HUES48 (cell line): Measurements from ENCODE around the gene VGLL4.

Source experiments
- H3K27ac ChIP-seq: one replicate; pipeline ENCODE4 v1.7.0; 2013; ENCODE audit warnings: low read depth, low read length, inconsistent platforms
- H3K27me3 ChIP-seq: 2 replicates; pipeline ENCODE4 v1.6.1; 2013; ENCODE audit warnings: mild to moderate bottlenecking, low read length; ENCODE audit not compliant: control insufficient read depth, insufficient read depth
- H3K36me3 ChIP-seq: 2 replicates; pipeline ENCODE4 v1.6.1; 2013; ENCODE audit warnings: low read length; ENCODE audit not compliant: control insufficient read depth, insufficient read depth
- H3K4me1 ChIP-seq: 2 replicates; pipeline ENCODE4 v1.6.1; 2013; ENCODE audit warnings: mild to moderate bottlenecking, low read length; ENCODE audit not compliant: control insufficient read depth, insufficient read depth
- H3K4me3 ChIP-seq: 2 replicates; pipeline ENCODE4 v1.5.1; 2013; ENCODE audit warnings: mild to moderate bottlenecking, low read depth, low read length
- H3K9ac ChIP-seq: 2 replicates; pipeline ENCODE4 v1.6.1; 2013; ENCODE audit warnings: mild to moderate bottlenecking, low read depth, low read length, moderate library complexity
- H3K9me3 ChIP-seq: 2 replicates; pipeline ENCODE4 v1.6.1; 2013; ENCODE audit warnings: low read length; ENCODE audit not compliant: control insufficient read depth, insufficient read depth

The VGLL4 gene

GRCh38 chr3:11668243-11669235, 24.8 kb upstream of the VGLL4 start:
- Histone ChIP-seq H3K4me3 (no peak overlapping the region), H3K27ac (no peak overlapping the region), H3K36me3 (no peaks in the 10 kb centered on the region), H3K4me1 (peaks cover 13% of the 10 kb centered on the region), H3K9me3 (no peaks in the 10 kb centered on the region), H3K27me3 (no peaks in the 10 kb centered on the region), H3K9ac (no peak overlapping the region)

- no peak overlapping the region for H3K9ac ChIP-seq
- no peaks in the 10 kb centered on the region for H3K9me3 ChIP-seq
- H3K27me3 ChIP-seq: no peaks in the 10 kb centered on the region
- peaks cover 13% of the 10 kb centered on the region for H3K4me1 ChIP-seq
- H3K27ac ChIP-seq: no peak overlapping the region
- no peak overlapping the region for H3K4me3 ChIP-seq
- no peaks in the 10 kb centered on the region for H3K36me3 ChIP-seq
Observed at GRCh38 chr3:11665331-11665730, 21.6 kb upstream of the VGLL4 start.

- H3K9me3 ChIP-seq: no peaks in the 10 kb centered on the region
- no peak overlapping the region for H3K27ac ChIP-seq
Observed at GRCh38 chr3:11662392-11662990, 18.8 kb upstream of the VGLL4 start.

DNA sequence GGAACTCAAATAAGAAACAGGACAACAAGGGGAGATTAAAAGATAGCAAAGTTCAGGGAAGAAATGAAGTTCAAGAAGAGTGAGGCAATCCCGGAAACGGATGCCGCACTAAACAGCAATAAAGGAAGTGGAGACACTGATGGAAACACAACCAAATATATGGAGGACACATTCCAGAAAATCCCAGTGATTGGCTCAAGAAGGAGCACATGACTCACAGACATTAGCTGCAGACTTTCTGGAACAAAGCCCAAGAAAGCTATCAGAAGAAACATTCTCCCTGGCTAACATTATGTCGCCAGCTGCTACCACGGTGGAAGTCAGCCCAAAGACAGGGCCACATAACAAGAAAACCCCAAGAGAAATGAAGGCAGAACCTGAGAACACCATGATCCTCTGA, 18.1 kb upstream of the VGLL4 start:
- Histone ChIP-seq H3K9me3 (no peaks in the 10 kb centered on the region), H3K27me3 (no peaks in the 10 kb centered on the region), H3K4me1 (peaks cover 4% of the 10 kb centered on the region; the same call in 1 of the 2 replicates), H3K36me3 (no peaks in the 10 kb centered on the region), H3K4me3 (no peak overlapping the region), H3K9ac (no peak overlapping the region), H3K27ac (no peak overlapping the region)

More at GRCh38 chr3:11662392-11662990, 18.8 kb upstream of the VGLL4 start:
- Histone ChIP-seq H3K27me3 (no peaks in the 10 kb centered on the region), H3K9ac (no peak overlapping the region), H3K36me3 (no peaks in the 10 kb centered on the region), H3K4me3 (no peak overlapping the region), H3K4me1 (peaks cover 4% of the 10 kb centered on the region; the same call in 1 of the 2 replicates)

DNA sequence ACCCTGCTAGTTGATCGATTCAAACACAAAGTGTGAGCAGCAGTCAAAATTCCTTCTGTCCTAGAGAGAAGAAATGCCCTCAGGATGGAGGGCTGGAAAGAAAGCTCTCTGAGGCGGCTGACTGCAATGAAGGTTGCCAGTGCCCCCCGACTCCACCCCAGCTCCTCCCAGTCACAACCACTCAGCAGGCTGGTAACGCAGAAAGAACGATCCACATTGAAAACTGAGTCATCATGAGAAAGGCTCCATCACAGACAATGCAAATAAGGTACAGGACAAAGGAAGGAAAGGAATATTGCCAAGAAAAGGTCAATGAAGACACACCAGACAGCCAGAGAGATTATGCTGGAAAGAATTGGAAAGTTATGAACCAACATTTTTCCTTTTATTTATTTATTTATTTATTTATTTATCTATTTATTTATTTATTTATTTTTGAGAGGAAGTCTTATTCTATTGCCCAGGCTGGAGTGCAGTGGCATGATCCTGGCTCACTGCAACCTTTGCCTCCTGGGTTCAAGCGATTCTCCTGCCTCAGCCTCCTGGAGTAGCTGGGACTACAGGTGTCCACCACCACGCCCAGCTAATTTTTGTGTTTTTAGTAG, 17.4 kb upstream of the VGLL4 start:
- Histone ChIP-seq H3K27me3 (no peaks in the 10 kb centered on the region), H3K27ac (no peak overlapping the region), H3K36me3 (no peaks in the 10 kb centered on the region), H3K9ac (no peak overlapping the region), H3K4me1 (peaks cover 4% of the 10 kb centered on the region; the same call in 1 of the 2 replicates), H3K4me3 (no peak overlapping the region), H3K9me3 (no peaks in the 10 kb centered on the region)

DNA sequence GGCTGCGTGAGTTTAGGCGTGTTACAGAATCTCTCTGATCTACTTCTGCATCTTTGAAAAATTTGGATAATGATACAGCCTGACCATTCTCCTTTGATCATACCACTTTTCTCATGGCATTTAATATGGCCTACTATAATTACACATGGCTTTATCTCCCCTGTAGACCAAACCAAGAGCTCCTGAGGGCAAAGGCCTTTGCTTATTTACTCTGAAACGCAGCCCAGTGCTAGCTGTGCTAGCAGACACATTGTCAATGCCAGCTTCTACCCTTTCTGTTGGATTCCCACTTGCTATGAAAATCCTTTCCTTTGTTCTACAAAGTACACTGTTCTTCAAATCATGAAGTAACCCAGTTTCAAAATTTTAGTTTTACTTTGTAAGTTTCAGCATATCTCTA, 16.5 kb upstream of the VGLL4 start:
- H3K36me3 ChIP-seq: no peaks in the 10 kb centered on the region
- peaks cover 10% of the 10 kb centered on the region; the same call in 1 of the 2 replicates for H3K4me1 ChIP-seq

GRCh38 chr3:11658180-11658579, 14.5 kb upstream of the VGLL4 start:
- peaks cover 20% of the 10 kb centered on the region for H3K4me1 ChIP-seq
- H3K27me3 ChIP-seq: no peaks in the 10 kb centered on the region
- H3K36me3 ChIP-seq: no peaks in the 10 kb centered on the region
- H3K4me3 ChIP-seq: no peak overlapping the region
- H3K9ac ChIP-seq: no peak overlapping the region
- no peaks in the 10 kb centered on the region for H3K9me3 ChIP-seq
- H3K27ac ChIP-seq: no peak overlapping the region

More for the DNA sequence above, 16.5 kb upstream of the VGLL4 start:
- no peaks in the 10 kb centered on the region for H3K9me3 ChIP-seq
- H3K27ac ChIP-seq: no peak overlapping the region
- no peak overlapping the region for H3K9ac ChIP-seq
- no peaks in the 10 kb centered on the region for H3K27me3 ChIP-seq
- H3K4me3 ChIP-seq: no peak overlapping the region

DNA sequence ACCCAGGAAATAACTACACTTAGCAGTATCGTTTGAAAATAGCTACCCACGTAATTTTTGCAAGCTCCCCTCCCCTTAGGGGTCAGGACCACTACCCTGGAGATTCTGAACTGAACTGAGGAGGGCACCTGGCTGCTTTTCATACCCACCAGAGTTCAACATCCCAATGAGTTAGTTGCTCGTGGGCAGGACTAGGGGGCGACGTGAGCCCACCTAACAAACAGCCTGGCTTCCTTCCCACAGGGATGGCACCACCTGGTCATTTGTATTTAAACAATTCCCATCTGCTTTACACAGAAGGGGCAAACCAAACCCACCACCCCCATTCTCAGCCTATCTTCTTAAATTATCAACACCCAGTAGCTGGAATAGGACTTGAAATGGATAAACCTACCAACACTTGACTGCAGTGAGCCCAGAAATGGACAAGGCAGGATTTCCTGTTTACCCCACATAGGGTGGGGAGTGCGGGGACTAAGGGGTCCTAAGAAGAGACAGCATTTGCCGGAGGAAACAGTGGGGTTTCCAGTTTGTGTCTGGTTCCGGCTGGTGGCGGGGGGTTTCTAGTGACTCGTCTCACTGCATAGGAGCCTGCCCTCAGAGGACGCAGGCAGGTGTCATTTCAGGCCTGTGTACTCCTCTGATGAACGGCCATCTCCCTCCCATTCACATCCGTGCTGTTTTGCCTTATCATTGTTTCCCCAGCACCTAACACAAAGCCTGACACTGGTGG, 11.6 kb upstream of the VGLL4 start:
- Histone ChIP-seq H3K4me3 (no peak overlapping the region), H3K9ac (no peak overlapping the region), H3K4me1 (peaks cover 24% of the 10 kb centered on the region), H3K36me3 (no peaks in the 10 kb centered on the region), H3K27me3 (no peaks in the 10 kb centered on the region), H3K27ac (no peak overlapping the region), H3K9me3 (no peaks in the 10 kb centered on the region)

DNA sequence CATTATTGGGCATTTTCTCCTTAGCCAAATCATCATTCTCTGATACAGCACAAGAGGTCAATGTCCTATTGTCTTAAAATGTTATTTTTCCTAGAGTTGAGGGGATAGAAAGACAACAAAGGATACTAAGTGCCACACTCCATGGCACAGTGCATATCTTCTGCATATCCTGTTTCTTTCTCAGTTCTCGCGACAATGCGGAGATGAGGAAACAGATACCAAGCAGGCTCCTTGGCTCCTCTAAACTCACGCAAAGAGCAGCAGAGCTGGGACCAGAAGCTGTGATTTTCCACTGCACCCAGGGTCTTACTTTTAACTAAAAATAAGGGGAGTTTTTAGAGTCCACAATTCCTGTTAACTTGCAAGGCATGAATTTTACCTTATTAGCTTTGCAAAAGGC, 10.5 kb upstream of the VGLL4 start:
- H3K9me3 ChIP-seq: no peaks in the 10 kb centered on the region
- H3K36me3 ChIP-seq: no peaks in the 10 kb centered on the region
- H3K27ac ChIP-seq: no peak overlapping the region
- H3K4me1 ChIP-seq: peaks cover 24% of the 10 kb centered on the region
- H3K4me3 ChIP-seq: no peak overlapping the region
- H3K27me3 ChIP-seq: no peaks in the 10 kb centered on the region
- no peak overlapping the region for H3K9ac ChIP-seq

DNA sequence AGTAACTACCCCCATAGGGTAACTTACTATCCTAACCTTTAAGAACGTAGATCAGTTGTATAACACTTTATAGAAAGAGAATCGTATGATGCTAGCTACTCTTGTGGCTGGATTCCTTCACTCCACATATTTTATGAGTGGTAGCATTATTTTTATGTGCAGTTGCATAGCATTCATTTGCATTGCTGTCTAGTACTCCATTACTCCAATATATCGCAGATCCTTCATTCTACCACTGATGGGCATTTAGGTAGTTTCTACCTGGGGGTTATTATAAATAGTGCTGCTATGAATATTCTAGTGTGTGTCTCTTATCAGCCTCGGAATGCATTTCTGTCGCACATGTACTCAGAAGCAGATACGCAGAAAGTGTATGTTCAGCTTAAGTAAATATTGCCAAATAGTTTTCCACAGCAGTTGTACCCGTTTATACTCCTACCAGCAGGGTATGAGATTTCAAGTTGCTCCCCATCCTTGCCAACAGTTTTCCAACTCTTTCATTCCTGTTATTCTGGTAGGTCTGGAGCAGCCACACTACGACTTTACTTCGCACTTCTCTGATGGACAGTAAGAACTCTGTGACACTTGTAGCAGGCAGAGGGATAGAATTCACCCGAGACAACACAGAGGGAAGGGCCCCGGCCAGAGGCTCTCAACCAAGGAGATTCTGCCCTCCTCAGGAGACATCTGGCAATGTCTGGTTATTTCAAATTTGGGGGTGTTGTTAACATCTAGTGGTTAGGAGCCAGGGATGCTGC, 9.8 kb upstream of the VGLL4 start:
- peaks cover 24% of the 10 kb centered on the region for H3K4me1 ChIP-seq
- no peak overlapping the region for H3K27ac ChIP-seq
- no peak overlapping the region for H3K4me3 ChIP-seq
- H3K9ac ChIP-seq: no peak overlapping the region
- no peaks in the 10 kb centered on the region for H3K9me3 ChIP-seq
- no peaks in the 10 kb centered on the region for H3K36me3 ChIP-seq
- H3K27me3 ChIP-seq: no peaks in the 10 kb centered on the region
